Endothelial cell (in vitro differentiated cells): Measurements from ENCODE around the gene NAALAD2. TPM values are rescaled to one million over a fixed set of nuclear protein-coding genes. Genes with fewer than 3 reads are reported as not detected.
"Not testable (repeated sequence)": the region's sequence is repeated elsewhere in the genome, so short reads cannot be mapped to it uniquely, and the experiment has no call there.

ENCODE experiments used
- DNase-seq: peaks from one replicate; pipeline ENCODE4 v3.0.0; 2021; ENCODE audit warnings: low spot score
- H3K27ac Mint-ChIP-seq: one replicate; pipeline ENCODE4 v1.8.0; 2021; ENCODE audit warnings: mixed read lengths, inconsistent platforms; ENCODE audit not compliant: unreplicated experiment
- H3K27me3 Mint-ChIP-seq: one replicate; pipeline ENCODE4 v1.8.0; 2021; ENCODE audit warnings: mild to moderate bottlenecking, moderate library complexity, mixed read lengths, inconsistent platforms; ENCODE audit not compliant: unreplicated experiment
- H3K36me3 Mint-ChIP-seq: one replicate; pipeline ENCODE4 v1.8.0; 2021; ENCODE audit warnings: mild to moderate bottlenecking, low read depth, mixed read lengths, inconsistent platforms; ENCODE audit not compliant: unreplicated experiment
- H3K4me1 Mint-ChIP-seq: one replicate; pipeline ENCODE4 v1.8.0; 2021; ENCODE audit warnings: mild to moderate bottlenecking, mixed read lengths, inconsistent platforms; ENCODE audit not compliant: unreplicated experiment
- H3K4me3 Mint-ChIP-seq: one replicate; pipeline ENCODE4 v1.8.0; 2021; ENCODE audit warnings: mild to moderate bottlenecking, mixed read lengths, inconsistent platforms; ENCODE audit not compliant: unreplicated experiment
- H3K9me3 Mint-ChIP-seq: one replicate; pipeline ENCODE4 v1.8.0; 2021; ENCODE audit warnings: mixed read lengths, inconsistent platforms; ENCODE audit not compliant: unreplicated experiment
- total RNA-seq: library from RNA; stranded (reverse); fragmentation: NEBNext Ultra II Directional; extraction: Animal tissue kit (Norgen Biotek cat#: 25700); gene quantifications from one replicate; pipeline ENCODE4 v1.2.1, GENCODE V29; 2021; ENCODE audit not compliant: unreplicated experiment
- TF ChIP-seq, protein P1 (sequence below): fragments of 200-600 bp; sonication (generic); IDR thresholded peaks from one replicate; pipeline ENCODE4 v1.5.0; 2021; ENCODE audit warnings: antibody characterized with exemption; ENCODE audit not compliant: unreplicated experiment

Gene NAALAD2
- total RNA-seq, 1 donor from 2014 or later = 30.9 TPM

DNA sequence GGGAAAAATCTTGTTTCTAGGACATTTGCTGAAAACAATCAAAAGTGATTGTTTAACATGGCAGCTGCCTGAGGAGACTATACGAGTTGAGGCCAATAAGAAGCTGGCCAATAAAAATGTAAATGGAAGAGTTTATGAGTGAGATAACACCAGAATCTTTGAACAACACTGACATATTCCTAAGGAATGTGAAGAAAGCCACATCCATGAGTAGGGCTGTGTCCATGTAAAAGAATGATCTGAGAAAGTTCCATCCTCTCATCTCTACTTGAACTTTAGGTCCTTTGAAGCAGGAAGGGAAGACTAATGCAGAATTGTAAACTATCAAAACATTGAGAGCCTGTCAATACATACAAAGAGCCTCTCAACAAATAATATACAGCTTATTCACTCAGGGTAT lies 95.3 kb downstream of the NAALAD2 start:
- TF ChIP-seq, protein P1, sequence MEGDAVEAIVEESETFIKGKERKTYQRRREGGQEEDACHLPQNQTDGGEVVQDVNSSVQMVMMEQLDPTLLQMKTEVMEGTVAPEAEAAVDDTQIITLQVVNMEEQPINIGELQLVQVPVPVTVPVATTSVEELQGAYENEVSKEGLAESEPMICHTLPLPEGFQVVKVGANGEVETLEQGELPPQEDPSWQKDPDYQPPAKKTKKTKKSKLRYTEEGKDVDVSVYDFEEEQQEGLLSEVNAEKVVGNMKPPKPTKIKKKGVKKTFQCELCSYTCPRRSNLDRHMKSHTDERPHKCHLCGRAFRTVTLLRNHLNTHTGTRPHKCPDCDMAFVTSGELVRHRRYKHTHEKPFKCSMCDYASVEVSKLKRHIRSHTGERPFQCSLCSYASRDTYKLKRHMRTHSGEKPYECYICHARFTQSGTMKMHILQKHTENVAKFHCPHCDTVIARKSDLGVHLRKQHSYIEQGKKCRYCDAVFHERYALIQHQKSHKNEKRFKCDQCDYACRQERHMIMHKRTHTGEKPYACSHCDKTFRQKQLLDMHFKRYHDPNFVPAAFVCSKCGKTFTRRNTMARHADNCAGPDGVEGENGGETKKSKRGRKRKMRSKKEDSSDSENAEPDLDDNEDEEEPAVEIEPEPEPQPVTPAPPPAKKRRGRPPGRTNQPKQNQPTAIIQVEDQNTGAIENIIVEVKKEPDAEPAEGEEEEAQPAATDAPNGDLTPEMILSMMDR = no peak
- Mint-ChIP-seq H3K4me1 (peaks cover 6% of the 10 kb centered on the region), H3K9me3 (no peaks in the 10 kb centered on the region), H3K27me3 (peaks cover 2% of the 10 kb centered on the region), H3K27ac (no peak overlapping the region), H3K4me3 (no peak overlapping the region), H3K36me3 (no peaks in the 10 kb centered on the region)
- no peak for DNase-seq

DNA sequence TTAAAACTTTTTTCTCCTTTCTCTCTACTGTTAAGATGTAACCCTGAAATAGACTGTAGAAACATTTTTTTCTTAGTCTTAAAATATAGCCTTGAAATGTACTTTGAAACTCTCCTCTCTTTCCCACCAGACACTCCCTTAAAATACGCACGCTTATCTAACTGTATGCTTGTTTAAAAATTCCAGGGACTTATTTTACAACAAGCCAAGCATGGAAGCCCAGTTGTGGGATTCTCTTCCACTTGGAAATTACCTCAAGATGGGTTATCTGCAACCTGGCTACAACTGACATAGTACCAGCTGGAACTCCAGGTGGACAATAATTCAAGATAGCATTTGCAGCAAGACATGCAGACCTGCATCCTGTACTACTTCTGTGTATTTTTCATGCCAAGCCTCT lies 100.5 kb downstream of the NAALAD2 start:
- Mint-ChIP-seq H3K27ac (no peak overlapping the region), H3K27me3 (peaks cover 2% of the 10 kb centered on the region), H3K36me3 (no peaks in the 10 kb centered on the region), H3K4me1 (peaks cover 6% of the 10 kb centered on the region), H3K4me3 (no peak overlapping the region), H3K9me3 (no peaks in the 10 kb centered on the region)
- DNase-seq = no peak
- TF ChIP-seq, protein P1 = no peak

DNA sequence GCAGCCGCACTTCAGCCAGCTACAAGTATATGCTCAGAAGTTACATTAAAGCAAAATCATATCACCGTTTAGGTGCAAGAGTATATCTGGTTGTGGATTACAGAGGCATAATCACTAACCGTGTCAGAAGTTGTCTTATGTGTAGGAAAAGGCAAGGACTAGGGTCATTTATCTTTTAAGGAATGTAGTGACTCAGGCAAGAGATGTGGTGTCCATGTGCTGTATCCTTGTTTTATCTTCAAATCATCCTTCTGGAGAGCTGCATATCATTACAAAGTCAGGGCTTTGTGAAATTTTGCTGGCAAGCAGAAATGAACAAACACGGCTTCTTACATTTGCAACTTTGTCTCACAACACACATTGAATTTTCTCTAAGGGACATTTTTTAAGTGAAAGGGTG lies 101.1 kb downstream of the NAALAD2 start:
- TF ChIP-seq, protein P1 = no peak
- no peak for DNase-seq
- Mint-ChIP-seq H3K27ac (no peak overlapping the region), H3K4me3 (no peak overlapping the region), H3K9me3 (no peaks in the 10 kb centered on the region), H3K4me1 (peaks cover 6% of the 10 kb centered on the region), H3K36me3 (no peaks in the 10 kb centered on the region), H3K27me3 (peaks cover 3% of the 10 kb centered on the region)

DNA sequence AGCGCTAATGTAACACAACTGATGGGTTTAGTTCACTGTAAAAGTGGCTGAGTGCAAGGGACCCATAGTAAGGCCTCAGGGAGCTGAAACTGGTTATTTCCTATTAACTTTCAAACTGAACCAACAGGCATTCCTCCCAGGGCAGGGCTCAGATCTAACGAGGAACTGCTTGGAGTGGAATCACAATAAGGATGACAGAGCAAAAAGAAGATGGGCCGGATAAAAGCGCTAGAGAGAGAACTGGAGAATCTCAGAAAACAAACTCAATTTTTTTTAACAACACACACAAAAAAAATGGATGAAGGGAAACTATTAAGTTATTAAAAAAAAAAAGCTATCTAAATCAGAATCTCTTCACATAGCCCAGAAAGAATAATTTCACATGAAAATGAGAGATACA lies 102.5 kb downstream of the NAALAD2 start:
- TF ChIP-seq, protein P1 = no peak
- no peaks in the 10 kb centered on the region for H3K36me3 Mint-ChIP-seq
- peaks cover 1% of the 10 kb centered on the region for H3K4me1 Mint-ChIP-seq
- DNase-seq = no peak
- H3K9me3 Mint-ChIP-seq = no peaks in the 10 kb centered on the region
- no peak overlapping the region for H3K4me3 Mint-ChIP-seq
- peaks cover 3% of the 10 kb centered on the region for H3K27me3 Mint-ChIP-seq
- H3K27ac Mint-ChIP-seq = no peak overlapping the region

DNA sequence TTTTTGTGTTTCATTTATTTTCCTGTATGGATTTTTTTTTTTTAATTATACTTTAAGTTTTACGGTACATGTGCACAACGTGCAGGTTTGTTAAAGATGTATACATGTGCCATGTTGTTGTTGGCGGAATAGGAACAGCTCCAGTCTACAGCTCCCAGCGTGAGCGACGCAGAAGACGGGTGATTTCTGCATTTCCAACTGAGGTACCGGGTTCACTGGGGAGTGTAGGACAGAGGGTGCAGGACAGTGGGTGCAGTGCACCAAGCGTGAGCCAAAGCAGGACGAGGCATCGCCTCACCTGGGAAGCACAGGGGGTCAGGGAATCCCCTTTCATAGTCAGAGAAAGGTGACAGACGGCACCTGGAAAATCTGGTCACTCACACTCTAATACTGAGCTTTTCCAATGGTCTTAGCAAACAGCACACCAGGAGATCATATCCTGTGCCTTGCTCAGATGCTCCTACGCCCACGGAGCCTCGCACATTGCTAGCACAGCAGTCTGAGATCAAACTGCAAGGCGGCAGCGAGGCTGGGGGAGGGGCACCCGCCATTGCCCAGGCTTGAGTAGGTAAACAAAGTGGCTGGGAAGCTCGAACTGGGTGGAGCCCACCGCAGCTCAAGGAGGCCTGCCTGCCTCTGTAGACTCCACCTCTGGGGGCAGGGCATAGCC lies 105.6 kb downstream of the NAALAD2 start:
- H3K27me3 Mint-ChIP-seq, H3K9me3 Mint-ChIP-seq, DNase-seq, H3K36me3 Mint-ChIP-seq, H3K27ac Mint-ChIP-seq: not testable (repeated sequence)
- H3K4me3 Mint-ChIP-seq = peak overlapping the region; percentile 22
- H3K4me1 Mint-ChIP-seq = peaks cover 16% of the 10 kb centered on the region
